Osteocyte (in vitro differentiated cells): ENCODE measurements around the gene SIT1. TPM values are rescaled to one million over a fixed set of nuclear protein-coding genes. Genes with fewer than 3 reads are reported as not detected.

Source experiments
- DNase-seq: peaks from one replicate; pipeline ENCODE4 v3.0.0; 2021; ENCODE audit warnings: mixed read lengths; ENCODE audit not compliant: unreplicated experiment; ENCODE audit errors: extremely low spot score
- H3K27ac Mint-ChIP-seq: one replicate; pipeline ENCODE4 v1.8.0; 2021; ENCODE audit warnings: mild to moderate bottlenecking, mixed read lengths; ENCODE audit not compliant: unreplicated experiment
- H3K27me3 Mint-ChIP-seq: one replicate; pipeline ENCODE4 v1.8.0; 2021; ENCODE audit warnings: mixed read lengths; ENCODE audit not compliant: unreplicated experiment
- H3K36me3 Mint-ChIP-seq: one replicate; pipeline ENCODE4 v1.8.0; 2021; ENCODE audit warnings: mixed read lengths; ENCODE audit not compliant: unreplicated experiment
- H3K4me1 Mint-ChIP-seq: one replicate; pipeline ENCODE4 v1.8.0; 2021; ENCODE audit warnings: mixed read lengths; ENCODE audit not compliant: unreplicated experiment
- H3K4me3 Mint-ChIP-seq: one replicate; pipeline ENCODE4 v1.8.0; 2021; ENCODE audit warnings: mild to moderate bottlenecking, moderate library complexity, mixed read lengths; ENCODE audit not compliant: unreplicated experiment
- H3K9me3 Mint-ChIP-seq: one replicate; pipeline ENCODE4 v1.8.0; 2021; ENCODE audit warnings: mixed read lengths; ENCODE audit not compliant: unreplicated experiment
- CTCF ChIP-seq: fragments of 200-600 bp; sonication (generic); IDR thresholded peaks from 2 replicates; pipeline ENCODE4 v1.5.0; 2021; ENCODE audit warnings: antibody characterized with exemption, mild to moderate bottlenecking, moderate library complexity
- total RNA-seq: library from RNA; stranded (reverse); gene quantifications from 2 replicates; pipeline ENCODE4 v1.2.1, GENCODE V29; 2021

Gene SIT1
- total RNA-seq, 1 donor from 2014 or later = not detected

- no peaks in the 10 kb centered on the region for H3K9me3 Mint-ChIP-seq
- peaks cover 66% of the 10 kb centered on the region for H3K4me1 Mint-ChIP-seq
- TF ChIP-seq CTCF = no peak
- H3K36me3 Mint-ChIP-seq = peaks cover 25% of the 10 kb centered on the region
- DNase-seq = no peak
- H3K27me3 Mint-ChIP-seq = no peaks in the 10 kb centered on the region
- H3K4me3 Mint-ChIP-seq = no peak overlapping the region
- no peak overlapping the region for H3K27ac Mint-ChIP-seq
Measured at GRCh38 chr9:35679766-35680330, 29.1 kb upstream of the SIT1 start.

GRCh38 chr9:35679091-35679490 is 28.4 kb upstream of the SIT1 start:
- H3K4me1 Mint-ChIP-seq = peaks cover 62% of the 10 kb centered on the region
- H3K9me3 Mint-ChIP-seq = no peaks in the 10 kb centered on the region
- H3K36me3 Mint-ChIP-seq = peaks cover 19% of the 10 kb centered on the region
- peak overlapping the region; percentile 52 for H3K27ac Mint-ChIP-seq
- no peak for TF ChIP-seq CTCF
- no peak overlapping the region for H3K4me3 Mint-ChIP-seq
- no peak for DNase-seq
- H3K27me3 Mint-ChIP-seq = no peaks in the 10 kb centered on the region

GRCh38 chr9:35675732-35676392 is 25.1 kb upstream of the SIT1 start:
- peak overlapping the region; percentile 38 for H3K4me3 Mint-ChIP-seq
- H3K36me3 Mint-ChIP-seq = no peaks in the 10 kb centered on the region
- DNase-seq = peak; percentile 88
- peaks cover 44% of the 10 kb centered on the region for H3K4me1 Mint-ChIP-seq
- H3K27me3 Mint-ChIP-seq = no peaks in the 10 kb centered on the region
- no peaks in the 10 kb centered on the region for H3K9me3 Mint-ChIP-seq
- no peak for TF ChIP-seq CTCF
- no peak overlapping the region for H3K27ac Mint-ChIP-seq

DNA sequence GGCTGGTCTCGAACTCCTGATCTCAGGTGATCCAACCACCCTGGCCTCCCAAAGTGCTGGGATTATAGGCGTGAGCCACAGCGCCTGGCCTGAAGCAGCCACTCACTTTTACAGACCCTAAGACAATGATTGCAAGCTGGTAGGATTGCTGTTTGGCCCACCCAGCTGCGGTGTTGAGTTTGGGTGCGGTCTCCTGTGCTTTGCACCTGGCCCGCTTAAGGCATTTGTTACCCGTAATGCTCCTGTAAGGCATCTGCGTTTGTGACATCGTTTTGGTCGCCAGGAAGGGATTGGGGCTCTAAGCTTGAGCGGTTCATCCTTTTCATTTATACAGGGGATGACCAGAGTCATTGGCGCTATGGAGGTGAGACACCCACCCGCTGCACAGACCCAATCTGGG is 24.5 kb upstream of the SIT1 start:
- no peak for TF ChIP-seq CTCF
- DNase-seq = no peak
- Mint-ChIP-seq H3K4me1 (peaks cover 44% of the 10 kb centered on the region), H3K27me3 (no peaks in the 10 kb centered on the region), H3K36me3 (no peaks in the 10 kb centered on the region), H3K4me3 (peak overlapping the region; percentile 38), H3K9me3 (no peaks in the 10 kb centered on the region), H3K27ac (no peak overlapping the region)

DNA sequence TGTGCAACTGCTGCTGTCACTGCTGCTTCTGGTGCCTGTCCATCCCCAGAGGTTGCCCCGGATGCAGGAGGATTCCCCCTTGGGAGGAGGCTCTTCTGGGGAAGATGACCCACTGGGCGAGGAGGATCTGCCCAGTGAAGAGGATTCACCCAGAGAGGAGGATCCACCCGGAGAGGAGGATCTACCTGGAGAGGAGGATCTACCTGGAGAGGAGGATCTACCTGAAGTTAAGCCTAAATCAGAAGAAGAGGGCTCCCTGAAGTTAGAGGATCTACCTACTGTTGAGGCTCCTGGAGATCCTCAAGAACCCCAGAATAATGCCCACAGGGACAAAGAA is 23.3 kb upstream of the SIT1 start:
- no peak overlapping the region for H3K4me3 Mint-ChIP-seq
- no peak overlapping the region for H3K27ac Mint-ChIP-seq
- no peaks in the 10 kb centered on the region for H3K36me3 Mint-ChIP-seq
- no peaks in the 10 kb centered on the region for H3K9me3 Mint-ChIP-seq
- H3K4me1 Mint-ChIP-seq = peaks cover 47% of the 10 kb centered on the region
- no peak for TF ChIP-seq CTCF
- no peaks in the 10 kb centered on the region for H3K27me3 Mint-ChIP-seq
- no peak for DNase-seq
